ENCODE data around the gene CTIF.

DNA sequence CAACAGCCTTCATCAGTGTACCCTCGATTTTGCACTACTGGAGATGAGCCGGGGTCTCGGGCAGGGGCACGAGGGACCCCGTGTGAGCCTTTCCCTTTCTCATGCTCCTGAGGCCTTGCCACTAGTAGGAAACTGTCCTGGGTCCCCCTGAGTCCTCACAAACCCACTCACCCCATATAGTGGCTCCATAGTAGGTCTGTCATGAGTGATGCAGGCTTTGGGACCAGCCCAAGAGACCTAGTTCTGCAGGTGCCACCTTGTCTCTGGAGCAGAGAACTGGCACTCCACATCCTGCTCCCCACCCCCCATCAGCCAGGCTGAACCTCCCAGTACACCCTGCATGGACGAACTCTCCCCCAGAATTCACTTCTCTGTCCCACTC lies 224.9 kb downstream of the CTIF start:
- TF ChIP-seq POLR2AphosphoS5 (IDR thresholded peaks at IDR 0.05; ENCODE audit: borderline replicate concordance, low read depth, low read length) (no peak), EZH2 (IDR thresholded peaks at IDR 0.05) (no peak)
